DND-41 (cell line): ENCODE measurements around the gene PWWP2B.

Experiments
- EZH2 ChIP-seq: IDR thresholded peaks from 3 replicates; pipeline ENCODE4 v1.6.1; 2012; ENCODE audit warnings: borderline replicate concordance, low read depth, mild to moderate bottlenecking, moderate library complexity, low read length, inconsistent platforms; ENCODE audit not compliant: severe bottlenecking
- TF ChIP-seq, protein P1 (sequence below): IDR thresholded peaks from 2 replicates; pipeline ENCODE4 v1.5.1; 2012; ENCODE audit warnings: borderline replicate concordance, low read length, moderate library complexity, mild to moderate bottlenecking; ENCODE audit not compliant: poor library complexity, severe bottlenecking; ENCODE audit errors: extremely low read depth

- TF ChIP-seq, protein P1, sequence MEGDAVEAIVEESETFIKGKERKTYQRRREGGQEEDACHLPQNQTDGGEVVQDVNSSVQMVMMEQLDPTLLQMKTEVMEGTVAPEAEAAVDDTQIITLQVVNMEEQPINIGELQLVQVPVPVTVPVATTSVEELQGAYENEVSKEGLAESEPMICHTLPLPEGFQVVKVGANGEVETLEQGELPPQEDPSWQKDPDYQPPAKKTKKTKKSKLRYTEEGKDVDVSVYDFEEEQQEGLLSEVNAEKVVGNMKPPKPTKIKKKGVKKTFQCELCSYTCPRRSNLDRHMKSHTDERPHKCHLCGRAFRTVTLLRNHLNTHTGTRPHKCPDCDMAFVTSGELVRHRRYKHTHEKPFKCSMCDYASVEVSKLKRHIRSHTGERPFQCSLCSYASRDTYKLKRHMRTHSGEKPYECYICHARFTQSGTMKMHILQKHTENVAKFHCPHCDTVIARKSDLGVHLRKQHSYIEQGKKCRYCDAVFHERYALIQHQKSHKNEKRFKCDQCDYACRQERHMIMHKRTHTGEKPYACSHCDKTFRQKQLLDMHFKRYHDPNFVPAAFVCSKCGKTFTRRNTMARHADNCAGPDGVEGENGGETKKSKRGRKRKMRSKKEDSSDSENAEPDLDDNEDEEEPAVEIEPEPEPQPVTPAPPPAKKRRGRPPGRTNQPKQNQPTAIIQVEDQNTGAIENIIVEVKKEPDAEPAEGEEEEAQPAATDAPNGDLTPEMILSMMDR: no peak
- no peak for TF ChIP-seq EZH2
Observed at GRCh38 chr10:132391676-132392020, 5.4 kb upstream of the PWWP2B start.
